SKM-1 (cell line): ENCODE data around the gene MAP3K5.
A peak's percentile ranks its signal among the peaks of the same experiment; 100 is the strongest.

Experiments used
- DNase-seq: peaks from one replicate; lab custom pipeline; 2025; ENCODE audit not compliant: unreplicated experiment; lab: John Stamatoyannopoulos, UW

MAP3K5 gene

GRCh38 chr6:136751991-136752390 is 40.3 kb downstream of the MAP3K5 start:
- no peak for DNase-seq

DNA sequence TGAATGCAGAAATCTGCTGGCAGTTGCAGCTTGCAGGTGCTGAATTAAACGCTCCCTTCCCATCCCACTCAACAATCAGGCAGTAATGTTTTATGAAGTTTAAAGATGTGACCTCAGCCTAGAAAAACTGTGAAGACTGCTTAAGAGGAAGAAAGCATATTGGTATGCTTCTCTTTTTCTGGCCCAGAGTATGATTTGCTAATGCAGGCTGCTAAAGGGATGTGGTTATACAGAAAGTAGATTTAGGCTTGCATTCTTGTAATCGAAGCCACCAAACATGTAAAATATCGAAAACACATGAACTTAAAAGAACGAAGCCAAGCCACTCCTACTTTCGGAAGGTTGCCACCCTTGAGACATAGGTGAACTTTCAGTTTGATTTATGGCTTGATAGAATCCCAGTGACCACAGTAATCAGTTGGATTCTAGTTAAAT is 40.7 kb downstream of the MAP3K5 start:
- DNase-seq = peak; percentile 55

DNA sequence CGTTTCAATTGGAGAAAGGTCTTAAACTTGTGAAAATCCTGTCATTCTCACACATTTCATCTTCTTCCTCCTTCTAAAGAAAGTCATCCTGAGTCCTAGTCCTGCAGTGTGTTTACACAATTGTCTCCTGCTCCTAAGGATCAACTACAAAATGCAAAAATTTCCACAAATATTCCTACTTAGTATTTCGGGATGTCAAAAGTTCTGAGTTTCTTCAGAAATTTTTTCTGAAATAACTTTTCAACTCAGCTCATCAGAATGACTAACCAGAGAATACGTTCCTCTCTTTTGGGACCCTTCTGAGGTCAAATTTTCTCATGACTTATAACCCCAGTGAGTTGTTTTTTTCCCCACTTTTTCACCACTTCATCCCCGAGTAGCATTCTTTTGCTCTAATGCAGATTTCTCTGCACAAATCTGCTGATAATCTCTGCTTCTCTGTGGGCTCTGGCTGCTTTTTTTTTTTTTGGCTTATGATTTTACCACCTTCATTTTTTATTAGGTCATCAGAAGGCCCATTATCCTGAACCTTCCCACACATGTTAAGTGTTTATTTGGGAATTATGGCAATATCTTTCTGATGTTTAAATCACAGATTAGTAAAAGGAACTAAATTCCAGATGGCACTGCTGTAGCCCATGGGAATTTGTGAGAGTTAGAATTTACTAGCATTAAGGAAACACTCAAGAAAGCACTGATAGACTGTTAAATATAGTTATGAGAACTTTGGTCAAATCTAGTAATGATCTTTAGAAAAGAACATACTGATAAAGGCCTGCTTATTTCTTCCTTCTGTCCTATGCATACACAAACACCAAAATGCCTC is 41.4 kb downstream of the MAP3K5 start:
- no peak for DNase-seq

DNA sequence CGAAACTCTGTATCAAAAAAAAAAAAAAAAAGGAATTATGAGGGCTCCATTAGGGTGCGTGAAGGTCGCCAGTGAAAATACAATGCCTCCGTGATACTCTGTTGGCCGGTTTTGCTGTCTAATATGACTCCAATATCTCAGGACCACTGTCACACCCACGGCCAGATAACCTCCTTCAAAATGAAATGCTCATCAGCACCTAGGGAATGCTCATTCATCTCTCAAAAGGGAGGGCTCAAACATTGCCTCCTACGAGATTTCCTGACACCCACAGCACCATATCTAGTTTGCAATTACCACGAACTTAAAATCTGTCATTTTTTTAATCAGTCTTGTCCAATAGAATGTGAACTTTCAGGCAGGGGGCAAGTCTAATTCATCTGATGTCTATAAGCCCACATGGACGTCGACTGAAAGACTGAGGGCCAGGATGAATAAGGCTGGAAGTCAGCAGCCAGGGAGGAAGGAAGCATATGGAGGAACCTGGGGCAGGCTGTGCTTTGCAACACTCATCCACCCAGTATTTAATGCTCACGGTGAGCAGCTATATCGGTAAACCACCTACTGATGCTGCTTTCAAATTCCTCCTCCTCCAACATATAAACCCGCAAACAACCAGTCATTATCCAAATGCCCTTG is 42.8 kb downstream of the MAP3K5 start:
- DNase-seq = no peak

- no peak for DNase-seq
These were observed 44.8 kb downstream of the MAP3K5 start for GRCh38 chr6:136747507-136747906.

DNA sequence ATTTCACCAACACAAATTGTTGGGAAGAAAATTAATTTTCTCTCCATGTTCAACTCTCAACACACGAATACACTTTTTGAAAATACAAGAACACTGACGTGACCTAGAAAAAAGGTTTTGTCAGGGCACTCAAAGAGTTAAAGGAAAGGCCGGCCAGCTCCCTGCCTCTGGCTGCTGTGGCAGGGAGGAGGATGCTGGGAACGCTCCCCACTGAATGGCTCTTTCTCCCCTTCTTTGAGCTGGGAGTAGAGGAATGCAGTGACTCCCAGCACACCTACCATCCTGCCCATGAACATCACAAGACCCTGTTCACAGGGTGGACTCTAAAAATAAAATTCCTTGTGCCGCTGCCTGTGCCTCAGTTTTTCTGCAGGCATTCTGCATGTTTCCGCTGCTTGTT is 47.0 kb downstream of the MAP3K5 start:
- no peak for DNase-seq

GRCh38 chr6:136744889-136745288 is 47.4 kb downstream of the MAP3K5 start:
- DNase-seq = no peak

GRCh38 chr6:136742125-136742524 is 50.2 kb downstream of the MAP3K5 start:
- DNase-seq = no peak

DNA sequence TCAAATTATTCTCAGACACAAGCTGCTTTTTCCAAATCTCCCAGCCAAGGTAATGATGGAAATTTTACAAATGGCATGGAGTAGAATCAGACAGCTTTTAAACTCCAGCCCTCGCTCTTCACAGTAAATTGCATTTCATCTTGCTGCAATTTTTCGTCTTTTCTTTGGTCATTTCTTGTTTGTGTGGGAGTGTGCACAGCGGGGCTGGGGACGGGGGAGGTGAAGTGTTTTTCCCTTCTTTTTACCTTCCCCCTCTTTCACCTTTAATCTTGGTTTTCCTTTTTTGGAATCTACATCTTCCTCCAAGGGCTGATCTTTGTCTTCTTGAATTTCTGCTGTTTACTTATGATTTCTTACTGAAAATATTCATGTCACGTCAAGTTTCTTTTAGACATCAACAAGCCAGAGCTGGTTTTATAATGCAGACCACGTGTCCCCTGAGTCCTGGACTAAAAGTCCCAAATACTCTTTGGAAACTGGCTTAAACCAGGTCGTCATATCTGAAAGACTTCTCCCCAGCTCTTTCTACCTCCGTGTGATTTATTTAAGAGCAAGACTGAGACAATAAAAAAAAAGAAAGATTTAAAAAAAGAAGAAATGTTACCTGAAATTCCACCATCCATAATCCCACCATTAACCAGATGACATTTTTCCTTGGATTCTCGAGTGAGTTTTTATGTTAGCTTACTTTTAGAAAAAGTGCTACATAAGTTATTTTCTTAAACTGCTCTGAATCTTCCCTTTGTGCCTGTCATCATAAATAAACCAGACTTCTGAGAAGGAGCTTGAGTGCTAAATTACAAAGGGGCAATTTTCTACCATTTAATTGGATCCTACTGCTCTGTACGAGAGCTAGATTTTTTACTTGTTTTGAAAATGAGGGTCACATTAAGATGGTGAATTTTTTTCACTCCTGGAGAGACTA is 52.0 kb downstream of the MAP3K5 start:
- no peak for DNase-seq

GRCh38 chr6:136739501-136739900 is 52.8 kb downstream of the MAP3K5 start:
- DNase-seq = no peak

GRCh38 chr6:136739071-136739470 is 53.2 kb downstream of the MAP3K5 start:
- DNase-seq = no peak

DNA sequence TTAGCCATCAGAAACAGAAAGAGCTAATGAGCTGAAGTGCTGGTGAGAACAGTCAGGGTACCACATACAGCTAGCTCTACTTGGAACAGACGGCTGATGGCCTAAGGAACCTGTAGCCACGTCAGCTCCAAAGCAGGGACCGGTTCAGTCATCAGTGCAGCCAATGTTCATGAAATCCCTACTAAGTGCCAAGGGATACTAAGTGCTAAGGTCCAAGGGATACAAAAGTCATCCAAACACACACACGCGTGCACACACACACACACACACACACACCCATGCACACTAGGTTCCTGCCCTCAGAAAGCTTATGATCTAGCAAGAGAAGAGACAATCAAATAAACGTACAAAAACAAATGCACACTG is 53.6 kb downstream of the MAP3K5 start:
- no peak for DNase-seq

DNA sequence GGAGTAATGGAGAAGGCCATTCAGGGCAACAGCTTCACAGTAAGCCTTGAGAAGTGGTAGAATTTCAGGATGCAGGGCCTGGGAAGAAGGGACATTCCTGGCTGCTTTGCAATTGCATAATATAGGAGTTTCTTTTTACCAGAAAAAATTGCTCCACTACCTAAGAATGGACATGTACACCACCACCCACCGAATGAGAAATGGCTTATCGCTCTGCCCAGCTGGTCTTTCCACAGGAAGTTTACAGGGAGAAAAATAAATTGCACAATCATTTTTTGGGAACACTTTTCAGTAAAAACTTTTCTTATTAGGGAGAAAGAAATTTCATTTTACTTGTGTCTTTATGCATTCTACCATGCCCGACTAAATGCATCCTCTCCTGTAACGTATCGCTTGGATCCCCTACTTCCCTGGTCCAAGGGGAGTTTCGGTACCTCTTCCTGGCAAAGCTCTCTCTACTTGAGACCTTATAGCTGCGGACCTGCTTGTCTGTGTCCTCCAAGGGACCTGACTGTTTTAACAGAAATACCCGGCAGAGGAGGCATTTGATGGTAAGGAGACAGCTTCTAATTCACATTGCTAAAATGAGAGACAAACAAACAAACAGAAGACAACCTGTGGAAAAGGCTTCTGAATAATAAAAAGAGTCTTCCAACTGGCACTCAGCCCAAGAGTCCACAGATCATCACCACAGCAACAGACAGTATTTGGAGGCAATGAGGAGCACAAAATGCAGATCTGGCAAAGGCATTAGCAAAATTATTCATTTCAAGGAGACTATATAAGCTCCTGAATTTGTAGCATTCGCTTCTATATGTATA is 54.2 kb downstream of the MAP3K5 start:
- DNase-seq = no peak

- DNase-seq = no peak
These were observed 54.9 kb downstream of the MAP3K5 start for GRCh38 chr6:136737374-136737844.

DNA sequence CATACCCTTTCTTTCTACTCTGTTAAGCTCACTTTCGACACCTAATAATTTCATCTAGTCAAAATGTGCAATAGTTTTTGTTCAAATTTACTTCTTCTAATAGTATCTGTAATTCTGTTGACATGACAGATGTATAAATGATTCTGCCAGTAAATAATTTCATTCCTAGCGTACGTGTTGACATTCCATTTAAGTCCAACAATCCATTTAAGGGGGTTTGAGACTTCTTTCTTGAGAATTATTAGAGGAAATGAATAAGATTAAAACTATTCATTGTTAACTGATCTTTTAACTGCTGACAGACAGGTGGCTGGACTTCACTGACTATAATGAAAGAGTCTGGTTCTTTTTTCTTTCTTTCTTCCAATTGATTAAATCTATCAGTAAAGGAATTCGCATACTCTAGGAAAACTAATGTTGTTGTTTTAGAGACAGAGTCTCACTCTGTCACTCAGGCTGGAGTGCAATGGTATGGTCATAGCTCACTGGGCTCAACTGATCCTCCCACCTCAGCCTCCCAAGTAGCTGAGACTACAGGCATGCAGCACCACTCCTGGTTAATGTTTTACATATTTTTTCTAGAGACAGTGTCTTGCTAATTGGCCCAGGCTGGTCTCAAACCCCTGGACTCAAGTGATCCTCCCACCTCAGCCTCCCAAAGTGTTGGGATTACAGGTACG is 55.9 kb downstream of the MAP3K5 start:
- DNase-seq = no peak

DNA sequence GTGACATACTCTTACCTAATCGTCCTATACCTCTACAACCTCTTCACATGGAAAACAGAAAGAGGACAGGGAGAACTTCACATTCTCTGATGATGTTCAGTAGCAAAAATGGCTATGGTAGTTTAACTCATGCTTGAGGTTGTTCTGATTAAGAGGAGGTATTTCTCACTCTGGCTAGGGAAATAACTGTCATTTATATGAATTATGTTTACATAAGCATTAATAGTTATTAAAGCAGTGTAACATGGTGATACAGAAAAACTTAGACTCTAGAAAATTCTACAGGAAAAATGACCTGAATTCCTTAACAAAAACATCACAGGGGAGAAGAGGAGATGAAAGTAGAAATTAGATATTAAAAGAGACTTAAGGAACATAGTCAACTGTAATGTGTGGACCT is 57.3 kb downstream of the MAP3K5 start:
- no peak for DNase-seq

DNA sequence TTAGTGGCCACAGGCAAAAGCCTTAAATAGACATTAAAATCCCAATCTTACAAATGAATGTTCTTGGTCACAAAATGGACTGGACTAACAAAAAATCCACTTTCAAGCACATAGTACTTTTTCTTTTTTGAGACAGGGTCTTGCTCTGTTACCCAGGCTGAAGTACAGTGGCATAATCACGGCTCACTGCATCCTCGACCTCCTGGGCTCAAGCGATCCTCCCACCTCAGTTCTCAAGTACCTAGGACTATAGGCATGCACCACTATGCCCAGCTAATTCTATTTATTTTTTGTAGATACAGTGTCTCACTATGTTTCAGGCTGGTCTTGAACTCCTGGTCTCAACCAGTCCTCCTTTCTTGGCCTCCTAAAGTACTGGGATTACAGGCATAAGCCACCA is 59.4 kb downstream of the MAP3K5 start:
- DNase-seq = no peak

GRCh38 chr6:136729832-136730231 is 62.4 kb downstream of the MAP3K5 start:
- DNase-seq = no peak

DNA sequence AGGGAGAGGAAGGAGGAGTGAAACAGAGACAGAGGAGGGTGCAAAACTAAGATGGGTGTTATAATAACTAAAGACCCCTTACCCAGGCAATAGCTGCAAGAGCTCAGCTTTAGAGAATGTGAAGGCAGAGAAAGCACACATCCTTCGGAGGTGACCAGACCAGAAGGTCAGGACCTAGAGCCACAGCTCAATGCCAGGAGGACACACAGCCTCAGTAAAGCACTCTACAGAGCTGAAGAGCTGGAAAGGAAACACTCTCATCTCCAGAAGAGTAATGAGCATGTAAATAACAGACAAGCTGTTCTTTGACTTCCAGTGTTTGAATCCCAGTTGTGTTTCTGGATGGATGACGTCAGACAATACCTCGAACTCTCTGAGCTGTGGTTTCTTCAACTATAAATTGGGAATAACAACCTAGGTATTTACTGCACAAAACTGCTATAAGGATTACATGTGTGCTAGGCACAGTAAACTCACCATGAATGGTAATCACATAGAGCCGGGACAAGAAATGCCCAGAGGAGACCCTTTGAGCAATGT is 63.2 kb downstream of the MAP3K5 start:
- no peak for DNase-seq
